ENCODE measurements around the gene TRPM3.

DNA sequence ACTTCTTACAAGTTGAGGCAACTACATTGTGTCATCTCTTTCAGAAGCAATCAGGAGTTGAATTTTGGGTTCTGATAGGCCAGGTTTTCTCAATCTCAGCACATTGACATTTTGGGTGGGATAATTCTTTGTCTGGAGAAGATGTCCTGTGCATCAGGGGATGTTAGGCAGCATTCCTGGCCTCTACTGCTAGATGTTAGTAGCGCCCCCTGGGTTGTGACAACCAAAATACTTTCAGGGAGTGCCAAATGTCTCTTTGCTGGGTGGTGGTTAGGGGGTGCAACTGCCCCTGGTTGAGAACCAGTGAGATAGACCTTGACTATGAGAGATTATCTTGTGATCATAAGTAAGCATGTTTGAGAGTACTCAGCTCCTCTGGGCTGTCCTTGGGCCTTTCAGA lies 542.7 kb downstream of the TRPM3 start:
- TF ChIP-seq EHMT2 (IDR thresholded peaks at IDR 0.05; ENCODE audit: borderline replicate concordance, low read depth, low read length) = no peak
- no peak for TF ChIP-seq KDM1A (CRISPR knock-in tag; IDR thresholded peaks at IDR 0.05)
- TF ChIP-seq U2AF2 (IDR thresholded peaks at IDR 0.05; ENCODE audit: low read depth, low read length) = no peak

Measured in HepG2 (cell line).